Naive thymus-derived CD4-positive, alpha-beta T cell (primary cell): ENCODE data around the gene TMEM98. TPM values are rescaled to one million over a fixed set of nuclear protein-coding genes. Genes with fewer than 3 reads are reported as not detected.

Experiments used
- ATAC-seq: fragments of 150-1000 bp; cut with Tn5 transposase; 2 replicates; pipeline ENCODE4 v1.10.0; 2021; ENCODE audit warnings: mild to moderate bottlenecking, moderate library complexity
- CTCF ChIA-PET: fragments of 350-600 bp; sonication (Branson Sonifier 250); formaldehyde crosslinking; loops from one replicate; lab custom pipeline; 2021; ENCODE audit warnings: antibody characterized with exemption; lab: Charles Lee
- POLR2A ChIA-PET: fragments of 350-600 bp; sonication (Branson Sonifier 250); formaldehyde crosslinking; loops from one replicate; lab custom pipeline; 2021; ENCODE audit warnings: antibody characterized with exemption, inconsistent platforms; lab: Charles Lee
- DNase-seq, 9 donors: peaks; one replicate each; pipeline versions ENCODE4 v3.0.0 to v3.0.0-alpha.2; 2020 to 2022; ENCODE audit warnings: mixed read lengths in 1 of 9
- H3K27ac ChIP-seq: one replicate; pipeline ENCODE4 v1.7.0; 2013; ENCODE audit warnings: mild to moderate bottlenecking, low read depth, low read length, moderate library complexity
- H3K27me3 ChIP-seq, 2 donors: one replicate each; pipeline ENCODE4 v1.7.0; 2013; ENCODE audit warnings: low read length in 2 of 2, mild to moderate bottlenecking in 2 of 2, moderate library complexity in 2 of 2; ENCODE audit not compliant: control insufficient read depth in 2 of 2, insufficient read depth in 2 of 2
- H3K36me3 ChIP-seq, 3 experiments: 1 replicate in 2 of 3; 2 replicates in 1 of 3; pipeline ENCODE4 v1.7.0; 2013; ENCODE audit warnings: low read length in 3 of 3, mild to moderate bottlenecking in 3 of 3, moderate library complexity in 1 of 3; ENCODE audit not compliant: insufficient read depth in 3 of 3, control insufficient read depth in 2 of 3
- H3K4me1 ChIP-seq, 2 donors: one replicate each; pipeline ENCODE4 v1.7.0; 2013; ENCODE audit warnings: low read length in 2 of 2, mild to moderate bottlenecking in 2 of 2, moderate library complexity in 1 of 2; ENCODE audit not compliant: control insufficient read depth in 2 of 2, insufficient read depth in 2 of 2
- H3K4me3 ChIP-seq: 2 replicates; pipeline ENCODE4 v1.7.0; 2013; ENCODE audit warnings: mild to moderate bottlenecking, low read length
- H3K9me3 ChIP-seq, 3 experiments: 1 replicate in 2 of 3; 2 replicates in 1 of 3; pipeline ENCODE4 v1.7.0; 2013; ENCODE audit warnings: low read length in 3 of 3; ENCODE audit not compliant: control insufficient read depth in 2 of 3
- H3K27ac Mint-ChIP-seq, 9 donors: one replicate each; pipeline ENCODE4 v1.8.0; 2020 to 2022; ENCODE audit warnings: mixed read lengths in 9 of 9, mild to moderate bottlenecking in 8 of 9, moderate library complexity in 5 of 9, inconsistent platforms in 2 of 9
- H3K27me3 Mint-ChIP-seq, 5 donors: one replicate each; pipeline ENCODE4 v1.8.0; 2021 to 2022; ENCODE audit warnings: mixed read lengths in 5 of 5, mild to moderate bottlenecking in 1 of 5
- H3K36me3 Mint-ChIP-seq, 5 donors: one replicate each; pipeline ENCODE4 v1.8.0; 2020 to 2022; ENCODE audit warnings: mixed read lengths in 5 of 5, mild to moderate bottlenecking in 3 of 5, inconsistent platforms in 1 of 5
- H3K4me1 Mint-ChIP-seq, 7 donors: one replicate each; pipeline ENCODE4 v1.8.0; 2020 to 2022; ENCODE audit warnings: mixed read lengths in 7 of 7, mild to moderate bottlenecking in 3 of 7, inconsistent platforms in 1 of 7
- H3K4me3 Mint-ChIP-seq, 10 donors: one replicate each; pipeline ENCODE4 v1.8.0; 2020 to 2022; ENCODE audit warnings: mild to moderate bottlenecking in 10 of 10, mixed read lengths in 10 of 10, moderate library complexity in 6 of 10, inconsistent platforms in 2 of 10
- H3K9me3 Mint-ChIP-seq, 11 donors: one replicate each; pipeline ENCODE4 v1.8.0; 2020 to 2022; ENCODE audit warnings: mixed read lengths in 11 of 11, mild to moderate bottlenecking in 4 of 11, inconsistent platforms in 1 of 11, moderate library complexity in 1 of 11
- intact Hi-C, 2 donors: fragments of 100-400 bp; cut with micrococcal nuclease; formaldehyde crosslinking; loops; one replicate each; pipeline ENCODE4 v1.15.1; 2023
- polyA plus RNA-seq, 2 donors: library from polyadenylated mRNA; unstranded; fragments of 300-500 nt; fragmentation: Illumina TruSeq; gene quantifications; one replicate each; pipeline ENCODE4 v1.2.3, GENCODE V29; 2021
- total RNA-seq, 6 experiments: library from RNA in 5 of 6; stranded (reverse) in 5 of 6; gene quantifications; 1 replicate in 5 of 6; 2 replicates in 1 of 6; pipeline ENCODE4 v1.2.3 and lab custom pipeline; 2021 to 2026

TMEM98 gene
- total and polyA plus RNA-seq, 7 experiments from 2014 or later = 0.73 to 1.6 TPM; not detected in 5

DNA sequence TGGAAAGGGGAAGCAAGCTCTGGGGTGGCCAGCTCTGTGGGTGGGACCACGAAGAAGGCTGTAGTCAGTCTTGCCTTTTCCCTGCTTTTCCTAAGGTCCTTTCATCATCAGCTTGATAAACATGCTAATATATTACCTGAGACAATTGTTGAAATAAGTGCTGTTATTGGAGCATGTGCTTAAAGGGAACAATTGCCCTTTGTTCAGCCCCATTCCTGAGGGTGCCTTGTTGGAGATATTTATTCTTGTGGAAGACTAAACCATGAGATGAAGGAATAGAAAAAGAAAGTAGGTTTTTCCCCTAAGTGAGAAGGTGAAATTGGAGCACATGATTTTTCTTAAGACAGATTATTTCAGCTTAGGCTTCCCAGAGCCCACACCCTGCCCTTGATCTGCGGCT, 7.8 kb downstream of the TMEM98 start:
- H3K4me3 ChIP-seq = no peak overlapping the region
- peaks cover 21 to 43% (median 30%) of the 10 kb centered on the region in 5 donors for H3K27me3 Mint-ChIP-seq
- no peaks in the 10 kb centered on the region for H3K9me3 ChIP-seq
- peaks cover 0 to 3% of the 10 kb centered on the region in 2 donors for H3K27me3 ChIP-seq
- H3K27ac Mint-ChIP-seq = no peak overlapping the region
- intact Hi-C loops = loop anchor here in 1 of 2 donors (2.0 kb wide), 1 partner anchor 153 kb away; no protein-coding TSS in a partner anchor
- H3K4me1 Mint-ChIP-seq = peaks cover 0 to 5% (median 0%) of the 10 kb centered on the region in 7 donors
- ATAC-seq (no peak), DNase-seq (no peak)
- H3K36me3 ChIP-seq = no peaks in the 10 kb centered on the region
- CTCF ChIA-PET = interaction anchor here (0.6 to 3.0 kb wide), 6 partner anchors 10 to 682 kb away, joined by 3 to 28 read pairs (median 8); partner anchors contain the start of gene MYO1D
- no peak overlapping the region for H3K4me3 Mint-ChIP-seq
- no peak overlapping the region for H3K27ac ChIP-seq
- POLR2A ChIA-PET = no interaction called here
- H3K4me1 ChIP-seq = no peaks in the 10 kb centered on the region
- no peaks in the 10 kb centered on the region for H3K36me3 Mint-ChIP-seq
- H3K9me3 Mint-ChIP-seq = no peaks in the 10 kb centered on the region

DNA sequence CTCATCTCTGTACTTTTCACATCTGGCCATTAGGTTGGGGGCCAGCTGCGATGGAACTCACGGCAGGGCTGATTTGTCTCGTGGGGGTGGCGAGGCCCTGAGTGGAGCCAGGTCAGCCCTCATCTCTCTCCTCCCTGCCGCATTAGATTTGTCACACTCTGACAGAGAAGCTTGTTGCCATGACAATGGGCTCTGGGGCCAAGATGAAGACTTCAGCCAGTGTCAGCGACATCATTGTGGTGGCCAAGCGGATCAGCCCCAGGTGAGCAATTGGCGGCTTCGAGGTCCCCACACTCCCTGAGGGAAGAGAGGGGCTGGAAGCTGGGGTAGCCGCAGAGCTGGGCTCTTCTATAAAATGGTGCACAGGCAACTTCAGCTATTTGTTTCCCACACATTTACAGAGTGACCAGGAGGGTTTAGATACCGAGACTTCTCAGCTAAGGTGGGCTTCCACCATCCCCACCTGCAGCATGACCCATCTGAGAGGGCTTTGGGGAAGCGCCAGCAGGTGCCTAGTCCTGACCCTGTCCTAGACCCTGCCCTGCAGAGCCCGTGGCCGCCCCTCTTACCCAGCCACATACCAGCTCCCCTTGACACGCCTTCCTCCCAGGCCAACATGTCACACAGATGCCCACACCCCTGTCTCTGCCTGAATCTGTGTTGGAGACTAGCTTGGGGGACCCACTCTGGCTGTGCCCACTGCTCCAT, 8.4 kb downstream of the TMEM98 start:
- no peak for ATAC-seq
- H3K27me3 ChIP-seq = peaks cover 0 to 3% of the 10 kb centered on the region in 2 donors
- no peak overlapping the region for H3K27ac ChIP-seq
- H3K4me3 ChIP-seq = no peak overlapping the region
- no peaks in the 10 kb centered on the region for H3K36me3 Mint-ChIP-seq
- H3K36me3 ChIP-seq = no peaks in the 10 kb centered on the region
- no peak overlapping the region for H3K27ac Mint-ChIP-seq
- ChIA-PET CTCF (interaction anchor here (0.6 to 3.0 kb wide), 6 partner anchors 10 to 683 kb away, joined by 3 to 28 read pairs (median 8); partner anchors contain the start of gene MYO1D), POLR2A (no interaction called here)
- H3K9me3 Mint-ChIP-seq = peaks cover 0 to 1% (median 0%) of the 10 kb centered on the region in 11 donors
- H3K4me1 ChIP-seq = no peaks in the 10 kb centered on the region
- H3K9me3 ChIP-seq = no peaks in the 10 kb centered on the region
- DNase-seq = peak in 1 of 9 donors; percentile 4
- H3K4me1 Mint-ChIP-seq = peaks cover 0 to 5% (median 0%) of the 10 kb centered on the region in 7 donors
- H3K4me3 Mint-ChIP-seq = no peak overlapping the region
- peaks cover 20 to 37% (median 30%) of the 10 kb centered on the region in 5 donors for H3K27me3 Mint-ChIP-seq
- intact Hi-C loops = loop anchor here in 1 of 2 donors (2.0 kb wide), 1 partner anchor 154 kb away; no protein-coding TSS in a partner anchor

- ChIA-PET CTCF (interaction anchor here (1.7 to 3.0 kb wide), 4 partner anchors 60 to 158 kb away, joined by 7 to 28 read pairs (median 12); partner anchors contain the start of gene MYO1D), POLR2A (no interaction called here)
- intact Hi-C loops = loop anchor here (1.0 to 2.0 kb wide), 3 partner anchors 60 to 154 kb away; partner anchors contain the start of gene MYO1D (in 1 of the 2)
- ATAC-seq (peak; percentile 77), DNase-seq (peak; percentile 25 to 64 (median 48))
- Histone ChIP-seq H3K27ac (no peak overlapping the region), H3K36me3 (no peaks in the 10 kb centered on the region), H3K4me1 (no peaks in the 10 kb centered on the region), H3K4me3 (no peak overlapping the region), H3K27me3 (peaks cover 0 to 3% of the 10 kb centered on the region in 2 donors), H3K9me3 (no peaks in the 10 kb centered on the region)
- Mint-ChIP-seq H3K36me3 (no peaks in the 10 kb centered on the region), H3K27me3 (peaks cover 14 to 31% (median 27%) of the 10 kb centered on the region in 5 donors), H3K4me1 (peaks cover 0 to 5% (median 0%) of the 10 kb centered on the region in 7 donors), H3K9me3 (peaks cover 0 to 3% (median 0%) of the 10 kb centered on the region in 11 donors), H3K27ac (no peak overlapping the region), H3K4me3 (peak overlapping the region in 5 of 10 donors; percentile 14 to 60 (median 37))
Measured at GRCh38 chr17:32936894-32937500, 9.0 kb downstream of the TMEM98 start.

- H3K36me3 ChIP-seq = no peaks in the 10 kb centered on the region
- no peaks in the 10 kb centered on the region for H3K27me3 ChIP-seq
- peaks cover 0 to 20% (median 6%) of the 10 kb centered on the region in 5 donors for H3K27me3 Mint-ChIP-seq
- peaks cover 0 to 3% (median 0%) of the 10 kb centered on the region in 11 donors for H3K9me3 Mint-ChIP-seq
- H3K36me3 Mint-ChIP-seq = no peaks in the 10 kb centered on the region
- H3K27ac ChIP-seq = no peak overlapping the region
- ATAC-seq (no peak), DNase-seq (no peak)
- H3K27ac Mint-ChIP-seq = no peak overlapping the region
- POLR2A ChIA-PET = no interaction called here
- H3K4me1 ChIP-seq = no peaks in the 10 kb centered on the region
- H3K4me3 ChIP-seq = no peak overlapping the region
- peaks cover 0 to 5% (median 0%) of the 10 kb centered on the region in 7 donors for H3K4me1 Mint-ChIP-seq
- no peaks in the 10 kb centered on the region for H3K9me3 ChIP-seq
- intact Hi-C loops = no loop called here
- CTCF ChIA-PET = no interaction called here
- no peak overlapping the region for H3K4me3 Mint-ChIP-seq
Measured at GRCh38 chr17:32940706-32941390, 12.9 kb downstream of the TMEM98 start.

DNA sequence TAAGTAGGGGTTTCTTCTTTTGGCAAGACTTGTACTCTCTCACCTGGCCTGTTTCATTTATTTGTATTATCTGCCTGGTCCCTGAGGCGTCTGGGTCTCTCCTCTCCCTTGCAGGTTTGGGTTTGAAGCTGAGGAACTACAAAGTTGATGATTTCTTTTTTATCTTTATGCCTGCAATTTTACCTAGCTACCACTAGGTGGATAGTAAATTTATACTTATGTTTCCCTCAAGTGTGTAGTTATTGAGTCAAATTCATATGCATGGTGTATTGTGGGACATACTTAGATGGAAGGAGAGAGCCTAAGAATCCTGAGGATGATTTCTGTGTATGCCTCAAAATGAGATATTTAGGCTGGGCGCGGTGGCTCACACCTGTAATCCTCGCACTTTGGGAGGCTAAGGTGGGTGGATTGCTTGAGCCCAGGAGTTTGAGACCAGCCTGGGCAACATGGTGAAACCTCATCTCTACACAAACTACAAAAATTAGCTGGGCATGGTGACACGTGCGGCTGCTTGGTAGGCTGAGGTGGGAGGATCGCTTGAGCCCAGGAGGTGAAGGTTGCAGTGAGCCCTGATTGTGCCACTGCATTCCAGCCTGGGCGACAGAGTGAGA, 13.6 kb downstream of the TMEM98 start:
- no peaks in the 10 kb centered on the region for H3K36me3 ChIP-seq
- intact Hi-C loops = no loop called here
- H3K27ac Mint-ChIP-seq = no peak overlapping the region
- no peak overlapping the region for H3K4me3 ChIP-seq
- H3K9me3 ChIP-seq = no peaks in the 10 kb centered on the region
- no peak overlapping the region for H3K27ac ChIP-seq
- H3K27me3 ChIP-seq = no peaks in the 10 kb centered on the region
- no peak overlapping the region for H3K4me3 Mint-ChIP-seq
- CTCF ChIA-PET = no interaction called here
- H3K4me1 ChIP-seq = no peaks in the 10 kb centered on the region
- peaks cover 0 to 5% (median 0%) of the 10 kb centered on the region in 7 donors for H3K4me1 Mint-ChIP-seq
- ATAC-seq = no peak
- peaks cover 0 to 3% (median 0%) of the 10 kb centered on the region in 11 donors for H3K9me3 Mint-ChIP-seq
- POLR2A ChIA-PET = no interaction called here
- no peaks in the 10 kb centered on the region for H3K36me3 Mint-ChIP-seq
- DNase-seq = no peak
- H3K27me3 Mint-ChIP-seq = peaks cover 0 to 22% (median 4%) of the 10 kb centered on the region in 5 donors

DNA sequence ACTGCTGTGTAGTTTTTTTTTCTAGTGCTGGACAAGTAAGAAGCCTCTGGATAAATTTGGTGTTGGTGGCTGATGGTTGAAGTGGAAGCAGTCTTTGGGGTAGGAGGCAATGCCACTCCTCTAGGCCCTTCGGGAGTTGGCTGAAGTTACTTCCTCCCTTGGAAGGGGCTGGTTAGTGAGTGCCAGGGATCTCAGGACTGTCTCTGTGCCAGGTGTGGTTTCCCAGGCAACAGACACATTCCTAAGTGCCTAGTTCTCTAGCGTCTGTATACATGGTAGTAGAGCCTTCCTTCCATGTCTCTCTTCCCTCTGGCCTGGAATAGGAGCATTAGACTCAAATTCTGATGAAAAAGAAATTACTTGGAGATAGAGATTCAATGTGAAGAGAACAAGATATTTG, 15.3 kb downstream of the TMEM98 start:
- Histone ChIP-seq H3K27me3 (no peaks in the 10 kb centered on the region), H3K4me3 (no peak overlapping the region), H3K27ac (no peak overlapping the region), H3K4me1 (no peaks in the 10 kb centered on the region), H3K9me3 (no peaks in the 10 kb centered on the region), H3K36me3 (no peaks in the 10 kb centered on the region)
- ChIA-PET CTCF (no interaction called here), POLR2A (no interaction called here)
- no peak overlapping the region for H3K27ac Mint-ChIP-seq
- peaks cover 0 to 22% (median 2%) of the 10 kb centered on the region in 5 donors for H3K27me3 Mint-ChIP-seq
- H3K9me3 Mint-ChIP-seq = peaks cover 0 to 3% (median 0%) of the 10 kb centered on the region in 11 donors
- DNase-seq (no peak), ATAC-seq (no peak)
- intact Hi-C loops = no loop called here
- no peaks in the 10 kb centered on the region for H3K36me3 Mint-ChIP-seq
- no peak overlapping the region for H3K4me3 Mint-ChIP-seq
- H3K4me1 Mint-ChIP-seq = no peaks in the 10 kb centered on the region
